Fibroblast of mammary gland (primary cell): ENCODE measurements around the gene DNAJC7.

Experiments used
- DNase-seq: peaks from one replicate; pipeline ENCODE4 v3.0.0-alpha.2; 2010; ENCODE audit warnings: low read depth
- H3K4me3 ChIP-seq: 2 replicates; pipeline ENCODE4 v1.5.1; 2011; ENCODE audit warnings: low read depth, mild to moderate bottlenecking, low read length, moderate library complexity; ENCODE audit not compliant: control insufficient read depth
- TF ChIP-seq, protein P1 (sequence below): conservative IDR thresholded peaks from 2 replicates; pipeline ENCODE4 v1.5.1; 2011; ENCODE audit warnings: low read depth, low read length, inconsistent platforms; ENCODE audit not compliant: control insufficient read depth, insufficient read depth

DNAJC7 gene

DNA sequence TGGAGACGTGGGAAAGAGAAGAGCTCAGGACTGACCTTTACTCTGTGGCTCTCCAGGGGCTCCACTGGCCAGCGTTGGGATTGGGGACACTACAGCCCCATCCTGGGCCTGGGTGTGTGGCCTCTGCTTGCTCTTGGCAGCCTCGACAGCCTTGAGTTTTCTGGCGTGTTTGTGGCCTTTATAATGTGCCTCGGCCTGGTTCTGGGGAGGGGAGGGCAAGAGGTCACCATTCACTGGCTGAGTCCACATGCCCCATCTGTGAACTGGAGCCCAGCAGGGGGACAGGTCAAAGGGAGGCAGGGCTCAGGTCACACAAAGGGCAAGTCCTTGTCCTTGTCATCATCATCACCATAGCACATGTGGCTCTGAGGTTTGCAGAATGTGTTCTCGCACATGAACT lies 14.3 kb upstream of the DNAJC7 start:
- TF ChIP-seq, protein P1, sequence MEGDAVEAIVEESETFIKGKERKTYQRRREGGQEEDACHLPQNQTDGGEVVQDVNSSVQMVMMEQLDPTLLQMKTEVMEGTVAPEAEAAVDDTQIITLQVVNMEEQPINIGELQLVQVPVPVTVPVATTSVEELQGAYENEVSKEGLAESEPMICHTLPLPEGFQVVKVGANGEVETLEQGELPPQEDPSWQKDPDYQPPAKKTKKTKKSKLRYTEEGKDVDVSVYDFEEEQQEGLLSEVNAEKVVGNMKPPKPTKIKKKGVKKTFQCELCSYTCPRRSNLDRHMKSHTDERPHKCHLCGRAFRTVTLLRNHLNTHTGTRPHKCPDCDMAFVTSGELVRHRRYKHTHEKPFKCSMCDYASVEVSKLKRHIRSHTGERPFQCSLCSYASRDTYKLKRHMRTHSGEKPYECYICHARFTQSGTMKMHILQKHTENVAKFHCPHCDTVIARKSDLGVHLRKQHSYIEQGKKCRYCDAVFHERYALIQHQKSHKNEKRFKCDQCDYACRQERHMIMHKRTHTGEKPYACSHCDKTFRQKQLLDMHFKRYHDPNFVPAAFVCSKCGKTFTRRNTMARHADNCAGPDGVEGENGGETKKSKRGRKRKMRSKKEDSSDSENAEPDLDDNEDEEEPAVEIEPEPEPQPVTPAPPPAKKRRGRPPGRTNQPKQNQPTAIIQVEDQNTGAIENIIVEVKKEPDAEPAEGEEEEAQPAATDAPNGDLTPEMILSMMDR = no peak
- H3K4me3 ChIP-seq = no peak overlapping the region
- DNase-seq = no peak

DNA sequence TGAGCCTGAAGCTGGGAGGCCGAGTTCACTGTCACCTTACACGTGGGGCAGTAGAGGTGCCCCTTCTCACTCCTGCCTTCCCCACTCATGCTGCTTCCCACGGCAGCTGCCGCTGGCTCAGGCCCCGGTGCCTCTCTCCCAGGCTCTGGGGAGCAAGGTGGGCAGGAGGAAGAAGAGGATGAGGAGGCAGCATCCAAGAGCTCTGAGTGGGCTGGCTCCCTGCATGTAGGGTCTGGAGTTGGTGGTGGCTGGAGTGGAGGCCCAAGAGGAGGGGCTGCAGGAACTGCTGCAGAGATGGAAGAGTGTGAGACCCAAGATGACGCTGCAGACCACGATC lies 11.5 kb upstream of the DNAJC7 start:
- H3K4me3 ChIP-seq = no peak overlapping the region
- TF ChIP-seq, protein P1 = no peak

DNA sequence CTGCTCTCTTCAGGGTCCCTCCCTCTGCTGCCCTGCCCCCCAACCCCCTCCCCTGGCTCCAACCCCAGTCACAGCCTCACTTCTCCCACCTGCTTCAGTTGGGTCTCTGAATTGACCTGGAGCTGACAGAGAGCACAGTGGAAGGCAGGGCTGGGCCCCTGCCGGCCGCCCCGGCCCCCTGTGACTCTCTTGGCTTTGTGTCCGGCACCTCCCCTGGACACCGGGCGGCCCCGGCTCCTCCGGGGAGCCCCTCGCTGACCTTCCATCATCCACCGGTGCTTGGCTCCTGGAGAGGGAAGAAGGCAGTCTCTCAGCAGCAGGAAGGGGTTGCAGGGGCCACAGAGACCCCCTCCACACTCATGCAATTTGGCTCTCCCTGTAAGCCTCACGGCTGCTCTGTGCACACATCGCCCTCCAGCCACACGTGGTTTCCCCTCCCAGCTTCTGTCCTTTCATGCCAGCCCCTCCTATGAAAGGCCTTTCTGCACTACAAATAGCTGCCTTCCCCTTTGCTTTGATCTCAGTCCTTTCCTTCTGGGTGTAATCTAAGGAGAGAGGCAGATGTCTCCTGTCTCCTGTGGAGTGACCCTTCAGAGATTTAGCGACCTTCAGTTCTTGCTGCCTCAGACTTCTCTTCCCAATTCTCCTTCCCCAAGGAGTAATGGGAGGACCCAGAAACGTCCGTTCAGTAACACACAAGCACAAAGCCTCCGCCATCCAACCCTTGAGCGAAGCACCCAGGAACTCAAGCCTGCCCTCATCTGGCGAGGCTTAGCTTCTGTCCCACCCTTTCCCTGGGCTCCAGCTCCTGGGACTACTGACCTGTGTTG lies 10.9 kb upstream of the DNAJC7 start:
- TF ChIP-seq, protein P1 = peak; percentile 13
- no peak overlapping the region for H3K4me3 ChIP-seq
- DNase-seq = no peak

More for the DNA sequence above, 11.5 kb upstream of the DNAJC7 start:
- DNase-seq = no peak

DNA sequence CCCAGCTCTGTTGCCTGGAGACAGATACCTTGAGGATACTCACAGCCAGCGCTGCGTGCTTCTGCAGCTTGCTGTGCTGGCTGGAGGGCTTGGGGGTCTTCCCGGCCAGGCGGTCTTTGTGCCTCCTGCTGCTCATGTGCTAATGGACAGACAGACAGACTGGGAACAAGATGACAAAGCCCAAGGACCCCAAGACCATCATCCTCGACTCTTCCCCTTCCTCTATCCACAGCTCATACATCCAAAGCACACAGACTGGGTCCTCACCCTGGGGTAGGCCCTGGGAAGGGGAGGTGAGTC lies 10.3 kb upstream of the DNAJC7 start:
- no peak for DNase-seq
- H3K4me3 ChIP-seq = no peak overlapping the region
- TF ChIP-seq, protein P1 = no peak

DNA sequence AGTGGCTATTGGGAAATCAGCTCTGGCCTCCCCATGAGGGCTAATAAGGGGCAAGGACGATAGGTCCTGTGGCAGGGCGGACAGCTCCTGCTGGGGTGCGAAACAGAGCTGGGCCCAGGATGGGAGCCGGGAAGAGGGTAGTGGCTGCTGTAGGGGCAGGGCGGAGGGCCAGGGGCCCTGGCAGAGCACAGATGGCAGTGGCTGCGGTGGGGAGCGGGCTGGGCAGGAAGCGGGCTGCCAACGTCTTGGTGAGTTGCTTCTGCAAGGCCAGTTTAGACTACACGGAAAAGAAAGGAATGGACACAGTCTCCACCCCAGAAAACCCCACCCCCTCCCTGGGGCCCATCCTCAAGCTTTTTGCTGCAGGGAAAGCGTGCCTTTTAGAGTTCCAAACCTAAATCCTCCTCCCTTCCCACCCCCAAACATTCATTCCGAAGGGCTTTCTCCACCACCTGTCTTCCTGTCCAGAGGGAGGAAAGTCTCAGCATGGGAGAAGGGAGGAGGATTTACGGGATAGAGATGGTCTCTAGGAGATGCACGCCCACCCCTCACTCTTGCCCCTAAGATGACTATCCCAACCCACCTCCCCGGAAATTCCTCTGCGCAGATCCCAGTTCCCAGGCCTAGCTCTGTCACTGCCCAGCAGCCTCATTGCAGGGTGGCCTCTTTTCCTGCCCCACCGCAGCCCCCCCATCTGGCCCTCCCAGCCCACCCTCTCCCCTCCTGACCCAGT lies 9.8 kb upstream of the DNAJC7 start:
- no peak for DNase-seq
- TF ChIP-seq, protein P1 = no peak
- H3K4me3 ChIP-seq = no peak overlapping the region

DNA sequence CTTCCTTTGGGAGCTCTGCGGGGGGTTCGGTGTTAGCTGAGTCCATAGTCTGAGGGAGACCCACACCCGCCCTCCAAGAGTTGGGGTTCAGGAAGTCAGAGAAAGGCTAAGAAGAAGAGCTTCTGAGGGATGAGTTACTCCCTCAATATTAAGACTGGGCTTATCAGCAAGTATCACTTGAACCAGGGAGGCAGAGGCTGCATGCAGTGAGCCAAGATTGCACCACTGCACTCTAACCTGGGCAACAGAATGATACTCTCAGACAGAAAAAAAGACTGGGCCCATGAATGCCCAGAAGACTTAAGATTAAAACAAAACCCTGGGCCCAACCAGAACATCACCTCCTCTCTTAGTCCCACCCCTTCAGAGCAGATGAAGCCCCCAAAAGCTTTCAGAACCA lies 8.7 kb upstream of the DNAJC7 start:
- H3K4me3 ChIP-seq = no peak overlapping the region
- no peak for DNase-seq
- TF ChIP-seq, protein P1 = no peak
